Mucosa of descending colon (tissue), 3 donors: Measurements from ENCODE around the gene HTR3D. TPM values are rescaled to one million over a fixed set of nuclear protein-coding genes. Genes with fewer than 3 reads are reported as not detected.
"Not testable (repeated sequence)": the region's sequence is repeated elsewhere in the genome, so short reads cannot be mapped to it uniquely, and the experiment has no call there.

ENCODE experiments used
- ATAC-seq: fragments of 200-7000 bp; cut with Tn5 transposase; one replicate; pipeline ENCODE4 v1.9.1; 2020; ENCODE audit warnings: mild to moderate bottlenecking, moderate library complexity
- DNase-seq, 3 donors: peaks; one replicate each; pipeline ENCODE4 v3.0.0-alpha.2; 2020
- H3K36me3 ChIP-seq: fragments of 200-600 bp; one replicate; pipeline ENCODE4 v1.8.0; 2021; ENCODE audit warnings: low read depth, mild to moderate bottlenecking
- H3K4me1 ChIP-seq: fragments of 200-600 bp; one replicate; pipeline ENCODE4 v1.8.0; 2021; ENCODE audit warnings: low read depth, mild to moderate bottlenecking
- H3K4me3 ChIP-seq: fragments of 200-600 bp; one replicate; pipeline ENCODE4 v1.8.0; 2021; ENCODE audit warnings: mild to moderate bottlenecking
- H3K9me3 ChIP-seq: fragments of 200-600 bp; one replicate; pipeline ENCODE4 v1.8.0; 2021; ENCODE audit warnings: mild to moderate bottlenecking
- CTCF ChIP-seq: fragments of 200-600 bp; IDR thresholded peaks from one replicate; pipeline ENCODE4 v1.8.0; 2022; ENCODE audit warnings: antibody characterized with exemption, mild to moderate bottlenecking
- intact Hi-C, 2 donors: fragments of 100-400 bp; cut with DNase I in 1 of 2; cut with micrococcal nuclease in 1 of 2; formaldehyde crosslinking; loops; one replicate each; pipeline versions ENCODE4 v1.11.0 to v1.11.1; 2022; cut with DNase I, micrococcal nuclease
- total RNA-seq, 3 donors: library from RNA; stranded (reverse); fragmentation: NEBNext Ultra II Directional in 2 of 3; extraction: Animal tissue kit (Norgen Biotek cat#: 25700) in 2 of 3; gene quantifications; one replicate each; pipeline versions ENCODE4 v1.2.1 to v1.2.4, GENCODE V29; 2021 to 2023
- donor health status: DM: no; HTN: no; CAD: no; lungs with moderate emphysema.
- donor health status: DM: no; HTN: no; CAD: no.
- donor health status: DM: no; HTN: yes; CAD: no.

HTR3D gene
- total RNA-seq, 3 donors from 2014 or later, result not detected

GRCh38 chr3:184017672-184018423 lies 13.7 kb upstream of the HTR3D start, which contains the start of gene ABCC5:
ABCC5 (minus strand) TSS chr3:184017884; CDS start chr3:184014392, 3,492 bp downstream.
- Histone ChIP-seq H3K4me3 (peak within 1 kb of the TSS; percentile 92), H3K36me3 (no peaks in the 10 kb centered on the region), H3K9me3 (no peaks in the 10 kb centered on the region), H3K4me1 (peaks cover 20% of the 10 kb centered on the region)
- ATAC-seq (peak; percentile 97), DNase-seq (peak; percentile 92 to 95 (median 95))
- TF ChIP-seq CTCF, result peak; percentile 18
- intact Hi-C loops, result loop anchor here in 1 of 2 donors (10.0 kb wide), 1 partner anchor 123 kb away; no protein-coding TSS in a partner anchor

- ATAC-seq, result no peak
- Histone ChIP-seq H3K36me3 (no peaks in the 10 kb centered on the region), H3K4me1 (peaks cover 17% of the 10 kb centered on the region), H3K9me3 (no peaks in the 10 kb centered on the region), H3K4me3 (no peak overlapping the region)
- peak in 2 of 3 donors; percentile 19 to 37 for DNase-seq
- TF ChIP-seq CTCF, result no peak
- intact Hi-C loops, result loop anchor here in 1 of 2 donors (10.0 kb wide), 1 partner anchor 124 kb away; no protein-coding TSS in a partner anchor
These were observed 13.0 kb upstream of the HTR3D start for GRCh38 chr3:184018424-184018973.

GRCh38 chr3:184022323-184022722 lies 9.2 kb upstream of the HTR3D start:
- ATAC-seq, result no peak
- DNase-seq, result no peak
- Histone ChIP-seq H3K36me3 (no peaks in the 10 kb centered on the region), H3K9me3 (no peaks in the 10 kb centered on the region), H3K4me1 (no peaks in the 10 kb centered on the region), H3K4me3 (no peak overlapping the region)
- intact Hi-C loops, result no loop called here
- no peak for TF ChIP-seq CTCF

- H3K36me3 ChIP-seq, H3K4me3 ChIP-seq, DNase-seq, H3K9me3 ChIP-seq, ATAC-seq, intact Hi-C loops, H3K4me1 ChIP-seq: not testable (repeated sequence)
These were observed 6.3 kb upstream of the HTR3D start for GRCh38 chr3:184025256-184025655.

- intact Hi-C loops, H3K4me1 ChIP-seq, H3K36me3 ChIP-seq, H3K4me3 ChIP-seq, DNase-seq, ATAC-seq, H3K9me3 ChIP-seq: not testable (repeated sequence)
These were observed 3.2 kb upstream of the HTR3D start for GRCh38 chr3:184028275-184028890.

- Histone ChIP-seq H3K9me3 (no peaks in the 10 kb centered on the region), H3K4me3 (no peak overlapping the region), H3K4me1 (no peaks in the 10 kb centered on the region), H3K36me3 (no peaks in the 10 kb centered on the region)
- no peak for TF ChIP-seq CTCF
- intact Hi-C loops, result no loop called here
- DNase-seq (no peak), ATAC-seq (no peak)
These were observed 2.1 kb upstream of the HTR3D start for GRCh38 chr3:184029443-184029842.
